Activated T-helper 2 cell treated with anti-CD3 and anti-CD28 coated beads, Interferon-gamma antibody, Interleukin-2, Interleukin-4, amounts not matched to agents 10 μg/mL and 5 μg/mL and 100 μg/mL, durations not matched to agents 14 hours and 24 hours and 36 hours (primary cell): ENCODE results near the gene PRMT2. TPM values are rescaled to one million over a fixed set of nuclear protein-coding genes. Genes with fewer than 3 reads are reported as not detected.
"Not testable (repeated sequence)": the region's sequence is repeated elsewhere in the genome, so short reads cannot be mapped to it uniquely, and the experiment has no call there.

Source experiments
- DNase-seq: peaks from one replicate; pipeline ENCODE4 v3.0.0; 2021; ENCODE audit warnings: low spot score
- H3K27ac Mint-ChIP-seq: one replicate; pipeline ENCODE4 v1.8.0; 2021; ENCODE audit warnings: mixed read lengths
- H3K27me3 Mint-ChIP-seq: one replicate; pipeline ENCODE4 v1.8.0; 2021; ENCODE audit warnings: low read depth, mixed read lengths
- H3K36me3 Mint-ChIP-seq: one replicate; pipeline ENCODE4 v1.8.0; 2021; ENCODE audit warnings: low read depth, mixed read lengths
- H3K4me1 Mint-ChIP-seq: one replicate; pipeline ENCODE4 v1.8.0; 2021; ENCODE audit warnings: low read depth, mixed read lengths
- H3K4me3 Mint-ChIP-seq: one replicate; pipeline ENCODE4 v1.8.0; 2021; ENCODE audit warnings: low read depth, mild to moderate bottlenecking, moderate library complexity, mixed read lengths
- H3K9me3 Mint-ChIP-seq: one replicate; pipeline ENCODE4 v1.8.0; 2021; ENCODE audit warnings: mixed read lengths
- intact Hi-C: fragments of 100-400 bp; cut with micrococcal nuclease; formaldehyde crosslinking; loops from one replicate; pipeline ENCODE4 v1.15.1; 2023
- total RNA-seq: library from RNA; stranded (reverse); gene quantifications from 2 replicates; pipeline ENCODE4 v1.2.3, GENCODE V29; 2022

Gene PRMT2
- total RNA-seq, 1 donor from 2014 or later = 73.9 TPM

DNA sequence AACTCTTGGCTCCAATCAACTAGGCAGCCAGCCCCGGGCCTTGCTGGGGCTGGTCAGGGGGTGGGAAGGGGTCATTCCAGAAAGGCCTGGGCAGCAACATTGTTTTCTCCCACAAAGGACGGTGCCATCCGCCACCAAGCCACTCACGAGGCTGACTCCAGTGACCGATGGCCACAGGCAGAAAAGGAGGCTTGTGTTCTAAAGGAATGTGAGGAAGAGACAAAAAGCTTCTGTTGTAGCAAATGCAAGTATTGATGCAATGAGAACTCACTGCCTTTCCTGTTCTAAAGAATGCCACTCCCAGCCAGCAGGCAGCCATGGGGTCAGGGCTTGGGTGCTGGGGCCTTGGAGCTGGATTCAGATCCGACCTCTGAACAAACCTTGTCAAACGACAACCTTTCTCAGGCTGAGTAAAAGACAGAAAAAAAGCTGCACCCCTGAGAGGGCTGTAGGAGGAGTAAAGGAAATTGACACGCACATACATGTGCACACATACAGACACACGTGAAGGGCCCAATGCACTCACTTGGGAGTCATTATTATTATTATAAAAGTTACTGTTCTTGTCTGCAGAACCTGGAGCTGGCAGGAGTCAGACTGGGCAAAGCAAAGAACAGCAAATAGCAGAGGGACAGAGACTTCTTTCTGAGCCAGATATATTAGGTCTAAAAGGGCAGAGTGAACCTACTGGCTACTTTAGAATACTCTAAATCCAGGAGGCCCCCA is 13.9 kb upstream of the PRMT2 start:
- Mint-ChIP-seq H3K9me3 (peaks cover 11% of the 10 kb centered on the region), H3K27ac (peak overlapping the region; percentile 52), H3K4me3 (no peak overlapping the region), H3K27me3 (no peaks in the 10 kb centered on the region), H3K36me3 (peaks cover 4% of the 10 kb centered on the region), H3K4me1 (peaks cover 18% of the 10 kb centered on the region)
- no peak for DNase-seq
- intact Hi-C loops = no loop called here

GRCh38 chr21:46622226-46622625 is 13.2 kb upstream of the PRMT2 start:
- no peak for DNase-seq
- Mint-ChIP-seq H3K27ac (peak overlapping the region; percentile 85), H3K9me3 (peaks cover 13% of the 10 kb centered on the region), H3K4me3 (no peak overlapping the region), H3K27me3 (no peaks in the 10 kb centered on the region), H3K36me3 (peaks cover 4% of the 10 kb centered on the region), H3K4me1 (peaks cover 18% of the 10 kb centered on the region)
- intact Hi-C loops = no loop called here

GRCh38 chr21:46624050-46624449 is 11.4 kb upstream of the PRMT2 start:
- intact Hi-C loops = no loop called here
- Mint-ChIP-seq H3K4me1 (peaks cover 18% of the 10 kb centered on the region), H3K9me3 (peaks cover 13% of the 10 kb centered on the region), H3K27me3 (no peaks in the 10 kb centered on the region), H3K36me3 (peaks cover 4% of the 10 kb centered on the region), H3K27ac (no peak overlapping the region), H3K4me3 (no peak overlapping the region)
- no peak for DNase-seq

GRCh38 chr21:46625759-46626158 is 9.7 kb upstream of the PRMT2 start:
- Mint-ChIP-seq H3K27me3 (no peaks in the 10 kb centered on the region), H3K4me3 (no peak overlapping the region), H3K36me3 (peaks cover 4% of the 10 kb centered on the region), H3K4me1 (peaks cover 18% of the 10 kb centered on the region), H3K27ac (no peak overlapping the region), H3K9me3 (peaks cover 13% of the 10 kb centered on the region)
- intact Hi-C loops = no loop called here
- no peak for DNase-seq

DNA sequence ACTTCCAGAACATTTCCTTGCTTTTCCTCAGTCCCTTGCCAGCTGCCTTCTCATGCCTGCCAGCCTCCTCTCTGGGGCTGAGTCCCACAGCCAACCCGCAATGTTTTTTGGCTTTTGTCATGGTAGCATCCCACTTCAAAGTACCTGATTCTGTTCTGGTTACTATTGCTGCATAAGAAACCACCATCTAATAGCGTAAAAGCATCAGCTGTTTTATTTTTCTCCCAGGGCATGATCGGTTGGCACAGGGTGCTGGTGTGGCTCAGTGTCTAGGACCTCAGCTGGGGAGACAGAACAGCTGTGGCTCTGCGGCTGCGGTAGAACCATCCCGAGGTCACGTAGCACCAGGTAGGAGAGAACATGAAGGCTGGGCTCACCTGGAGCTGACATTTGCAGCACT is 8.9 kb upstream of the PRMT2 start:
- peaks cover 16% of the 10 kb centered on the region for H3K9me3 Mint-ChIP-seq
- DNase-seq = no peak
- no peak overlapping the region for H3K27ac Mint-ChIP-seq
- H3K4me1 Mint-ChIP-seq = peaks cover 16% of the 10 kb centered on the region
- H3K27me3 Mint-ChIP-seq = peaks cover 6% of the 10 kb centered on the region
- no peak overlapping the region for H3K4me3 Mint-ChIP-seq
- intact Hi-C loops = no loop called here
- H3K36me3 Mint-ChIP-seq = peaks cover 4% of the 10 kb centered on the region

- Mint-ChIP-seq H3K27ac (no peak overlapping the region), H3K36me3 (peaks cover 4% of the 10 kb centered on the region), H3K4me1 (peaks cover 11% of the 10 kb centered on the region), H3K4me3 (no peak overlapping the region), H3K9me3 (peaks cover 17% of the 10 kb centered on the region), H3K27me3 (peaks cover 7% of the 10 kb centered on the region)
- no peak for DNase-seq
- intact Hi-C loops = no loop called here
These were observed 8.4 kb upstream of the PRMT2 start for GRCh38 chr21:46626975-46627501.

DNA sequence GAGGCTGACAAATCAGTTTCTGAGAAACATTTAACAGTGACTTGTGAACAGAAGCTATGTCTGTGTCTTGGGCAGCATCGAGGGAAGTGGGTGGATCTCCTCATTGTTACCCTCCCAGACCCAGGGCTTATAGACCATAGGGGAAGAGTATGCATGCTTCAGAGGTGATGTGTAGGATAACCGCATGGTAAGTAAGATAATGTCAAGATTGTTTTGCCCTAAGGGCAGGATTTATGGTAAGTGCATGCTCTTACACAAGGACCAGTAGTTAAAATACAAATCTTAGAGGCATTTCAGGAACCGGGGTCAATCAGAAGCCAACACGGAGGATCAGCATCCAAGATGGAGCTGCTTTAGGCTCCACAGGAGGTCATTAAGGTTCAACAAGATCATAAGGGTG is 7.7 kb upstream of the PRMT2 start:
- no peak overlapping the region for H3K27ac Mint-ChIP-seq
- peaks cover 7% of the 10 kb centered on the region for H3K27me3 Mint-ChIP-seq
- H3K36me3 Mint-ChIP-seq = peaks cover 4% of the 10 kb centered on the region
- peaks cover 17% of the 10 kb centered on the region for H3K9me3 Mint-ChIP-seq
- no peak overlapping the region for H3K4me3 Mint-ChIP-seq
- H3K4me1 Mint-ChIP-seq = peaks cover 8% of the 10 kb centered on the region
- intact Hi-C loops = no loop called here
- no peak for DNase-seq

DNA sequence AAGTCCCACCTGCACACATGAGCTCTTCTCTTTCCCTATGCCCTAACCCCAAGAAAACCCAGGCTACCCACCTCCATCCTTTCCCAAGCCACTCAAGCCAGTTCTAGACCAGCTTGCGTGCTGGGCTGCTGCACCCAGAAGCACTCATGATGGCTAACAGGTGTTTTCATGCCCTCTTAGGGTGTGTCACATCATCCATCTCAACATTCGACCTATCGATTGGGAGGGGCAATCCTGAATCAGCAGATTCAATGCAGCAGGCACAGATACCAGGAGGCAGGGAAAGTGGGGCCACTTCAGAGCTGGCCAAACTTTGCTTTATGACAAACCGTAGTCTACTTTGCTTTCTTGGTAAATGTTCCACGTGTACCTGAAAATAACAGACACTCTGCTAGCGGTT is 6.6 kb upstream of the PRMT2 start:
- Mint-ChIP-seq H3K4me1 (peaks cover 13% of the 10 kb centered on the region), H3K9me3 (peaks cover 17% of the 10 kb centered on the region), H3K27me3 (peaks cover 7% of the 10 kb centered on the region), H3K4me3 (no peak overlapping the region), H3K27ac (no peak overlapping the region), H3K36me3 (peaks cover 4% of the 10 kb centered on the region)
- intact Hi-C loops = no loop called here
- DNase-seq = no peak

DNA sequence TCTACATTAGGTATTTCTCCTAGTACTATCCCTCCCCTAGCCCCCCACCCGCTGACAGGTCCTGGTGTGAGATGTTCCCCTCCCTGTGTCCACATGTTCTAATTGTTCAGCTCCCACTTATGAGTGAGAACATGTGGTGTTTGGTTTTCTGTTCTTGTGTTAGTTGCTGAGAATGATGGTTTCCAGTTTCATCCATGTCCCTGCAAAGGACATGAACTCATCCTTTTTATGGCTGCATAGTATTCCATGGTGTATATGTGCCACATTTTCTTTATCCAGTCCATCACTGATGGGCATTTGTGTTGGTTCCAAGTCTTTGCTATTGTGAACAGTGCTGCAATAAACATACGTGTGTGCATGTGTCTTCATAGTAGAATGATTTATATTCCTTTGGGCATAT is 4.6 kb upstream of the PRMT2 start:
- DNase-seq, H3K4me3 Mint-ChIP-seq, intact Hi-C loops, H3K27me3 Mint-ChIP-seq, H3K36me3 Mint-ChIP-seq, H3K27ac Mint-ChIP-seq: not testable (repeated sequence)
- Mint-ChIP-seq H3K4me1 (peaks cover 24% of the 10 kb centered on the region), H3K9me3 (peaks cover 11% of the 10 kb centered on the region)

DNA sequence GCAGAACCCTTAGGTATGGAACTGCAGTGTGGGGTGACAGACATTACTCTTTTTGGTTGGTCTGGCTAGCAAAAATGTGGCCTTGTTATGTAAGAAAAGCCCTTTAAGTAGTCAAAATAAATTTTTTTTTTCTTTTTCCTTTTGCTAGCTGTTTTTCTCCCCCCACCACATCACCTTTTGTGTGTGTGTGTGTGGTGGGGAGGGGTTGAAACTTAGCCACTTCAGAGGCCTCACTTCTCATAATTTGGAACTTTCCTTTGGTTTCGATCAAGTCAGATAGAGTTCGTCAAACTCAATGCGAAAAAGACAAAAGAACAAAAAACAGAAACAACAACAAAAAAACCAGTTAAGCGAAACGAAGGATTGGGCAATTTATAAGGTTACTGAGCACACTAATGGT is 1.9 kb upstream of the PRMT2 start:
- peak overlapping the region; percentile 77 for H3K27ac Mint-ChIP-seq
- peaks cover 12% of the 10 kb centered on the region for H3K36me3 Mint-ChIP-seq
- DNase-seq = no peak
- intact Hi-C loops = no loop called here
- H3K9me3 Mint-ChIP-seq = peaks cover 4% of the 10 kb centered on the region
- H3K4me1 Mint-ChIP-seq = peaks cover 45% of the 10 kb centered on the region
- peak overlapping the region; percentile 27 for H3K4me3 Mint-ChIP-seq
- peaks cover 7% of the 10 kb centered on the region for H3K27me3 Mint-ChIP-seq

- H3K27me3 Mint-ChIP-seq = peaks cover 7% of the 10 kb centered on the region
- peaks cover 52% of the 10 kb centered on the region for H3K4me1 Mint-ChIP-seq
- peak overlapping the region; percentile 93 for H3K4me3 Mint-ChIP-seq
- peaks cover 17% of the 10 kb centered on the region for H3K36me3 Mint-ChIP-seq
- no peak for DNase-seq
- peak overlapping the region; percentile 97 for H3K27ac Mint-ChIP-seq
- intact Hi-C loops = no loop called here
- peaks cover 4% of the 10 kb centered on the region for H3K9me3 Mint-ChIP-seq
These were observed 1.0 kb upstream of the PRMT2 start for GRCh38 chr21:46634427-46634826.

DNA sequence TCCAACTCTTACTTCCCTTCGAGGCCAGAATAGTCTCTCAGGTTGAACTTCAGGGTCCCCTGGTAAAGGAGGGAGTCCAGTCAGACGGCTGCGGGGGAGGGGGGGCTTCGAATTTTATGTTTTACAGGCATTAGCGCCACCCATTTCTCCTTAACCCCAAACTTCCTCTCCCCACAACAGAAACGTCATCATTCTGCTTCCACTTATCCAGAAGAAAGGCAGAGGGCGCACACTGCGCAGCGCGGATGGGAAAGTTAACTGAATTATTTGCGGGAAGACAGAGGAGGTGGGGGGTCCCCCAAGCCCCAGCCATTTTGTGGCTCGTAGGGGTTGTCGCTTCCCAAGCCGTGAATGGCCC is 529 bp upstream of the PRMT2 start:
- intact Hi-C loops = loop anchor here (1.0 kb wide), 1 partner anchor 177 kb away; the partner anchor contains the start of gene DIP2A
- Mint-ChIP-seq H3K4me3 (peak overlapping the region; percentile 93), H3K27me3 (peaks cover 7% of the 10 kb centered on the region)

DNA sequence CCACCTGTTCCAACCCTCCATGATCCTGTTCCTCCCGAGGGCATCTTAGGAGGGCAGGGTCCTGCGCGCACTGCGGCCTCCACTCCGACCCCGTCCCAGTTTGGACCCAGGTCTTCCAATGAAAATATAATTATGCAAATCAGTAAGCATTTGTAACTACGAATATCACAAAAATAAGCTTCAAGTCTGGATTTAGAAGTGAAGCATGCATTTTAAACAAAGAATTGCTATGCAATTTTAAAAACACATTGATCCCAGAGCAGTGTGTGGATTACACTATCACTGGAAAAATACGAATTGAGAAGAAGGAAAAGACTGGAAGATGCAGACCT is 673 bp downstream of the PRMT2 start:
- Mint-ChIP-seq H3K27me3 (peaks cover 5% of the 10 kb centered on the region), H3K36me3 (peaks cover 33% of the 10 kb centered on the region), H3K9me3 (peaks cover 4% of the 10 kb centered on the region), H3K4me1 (peaks cover 59% of the 10 kb centered on the region), H3K27ac (peak overlapping the region; percentile 97), H3K4me3 (peak overlapping the region; percentile 93)
- intact Hi-C loops = no loop called here
- DNase-seq = no peak

More for the DNA sequence above, 529 bp upstream of the PRMT2 start:
- no peak for DNase-seq
- H3K4me1 Mint-ChIP-seq = peaks cover 57% of the 10 kb centered on the region
- peaks cover 4% of the 10 kb centered on the region for H3K9me3 Mint-ChIP-seq
- H3K27ac Mint-ChIP-seq = peak overlapping the region; percentile 97
- peaks cover 22% of the 10 kb centered on the region for H3K36me3 Mint-ChIP-seq
